Activated CD4-positive, alpha-beta T cell treated with anti-CD3 and anti-CD28 coated beads, Interleukin-2, Interleukin-6, amounts not matched to agents 100 ng/mL and 50 ng/mL, durations not matched to agents 16 hours and 8 hours (primary cell): Measurements from ENCODE around the gene RPL21.

Source experiments
- DNase-seq: peaks from one replicate; pipeline ENCODE4 v3.0.0-alpha.2; 2020

RPL21 gene

GRCh38 chr13:27258637-27259386, 7.5 kb downstream of the RPL21 start:
- no peak for DNase-seq

GRCh38 chr13:27259831-27260230, 8.5 kb downstream of the RPL21 start:
- no peak for DNase-seq

DNA sequence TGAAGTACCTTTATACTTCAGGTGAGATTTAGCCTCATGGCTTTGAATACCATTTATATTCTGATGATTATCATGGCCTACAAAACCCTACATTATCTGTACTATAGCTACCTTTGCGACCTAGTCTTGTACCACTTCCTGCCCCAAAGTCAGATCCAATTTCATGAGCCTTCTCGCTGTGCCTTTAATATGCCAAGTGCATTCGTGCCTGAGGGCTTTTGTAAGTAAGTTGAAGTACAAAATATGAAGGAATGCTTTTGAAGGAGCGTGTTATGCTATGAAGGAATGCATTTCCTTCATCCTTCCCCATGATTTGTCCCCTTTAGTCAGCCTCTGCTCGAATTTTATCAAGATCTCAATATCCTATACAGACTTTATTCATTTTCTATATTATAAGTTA, 10.0 kb downstream of the RPL21 start:
- DNase-seq = no peak

DNA sequence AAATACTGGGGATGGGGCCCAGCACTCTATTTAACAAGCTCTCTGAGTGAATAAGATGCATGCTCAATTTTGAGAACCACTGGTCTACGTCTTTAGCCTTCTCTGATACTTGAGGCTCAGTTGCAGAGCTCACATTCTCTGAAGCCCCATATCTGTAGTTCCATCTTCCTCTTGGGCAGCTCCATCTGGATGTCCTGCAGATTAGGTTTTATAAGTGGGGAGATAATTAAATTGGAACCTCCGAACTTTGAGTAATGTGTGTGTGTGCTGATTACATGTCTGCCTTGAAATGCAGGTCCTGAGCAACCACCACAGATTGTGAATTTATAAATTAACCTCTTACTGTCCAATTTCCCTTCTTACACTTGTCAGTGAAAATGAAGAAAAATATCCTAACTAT, 12.1 kb downstream of the RPL21 start:
- no peak for DNase-seq

GRCh38 chr13:27264181-27264580, 12.8 kb downstream of the RPL21 start:
- no peak for DNase-seq

DNA sequence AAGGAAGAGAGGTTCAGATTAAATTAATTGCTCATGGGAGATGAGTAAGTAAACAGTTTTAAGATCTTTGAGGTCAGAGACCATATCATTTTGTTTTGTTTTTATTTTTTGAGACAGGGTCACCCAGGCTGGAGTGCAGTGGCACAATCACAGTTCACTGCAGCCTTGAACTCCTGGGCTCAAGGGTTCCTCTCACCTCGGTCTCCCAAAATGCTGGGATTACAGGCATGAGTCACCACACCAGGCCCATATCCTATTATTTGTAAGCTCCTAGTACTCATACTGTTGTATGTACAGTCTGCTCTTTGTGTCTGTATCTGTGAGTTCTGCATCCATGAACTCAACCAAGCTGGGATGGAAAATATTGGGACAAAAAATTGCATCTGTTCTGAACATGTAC, 13.3 kb downstream of the RPL21 start:
- DNase-seq = no peak

- DNase-seq = no peak
Observed at GRCh38 chr13:27266917-27267316, 15.6 kb downstream of the RPL21 start.

DNA sequence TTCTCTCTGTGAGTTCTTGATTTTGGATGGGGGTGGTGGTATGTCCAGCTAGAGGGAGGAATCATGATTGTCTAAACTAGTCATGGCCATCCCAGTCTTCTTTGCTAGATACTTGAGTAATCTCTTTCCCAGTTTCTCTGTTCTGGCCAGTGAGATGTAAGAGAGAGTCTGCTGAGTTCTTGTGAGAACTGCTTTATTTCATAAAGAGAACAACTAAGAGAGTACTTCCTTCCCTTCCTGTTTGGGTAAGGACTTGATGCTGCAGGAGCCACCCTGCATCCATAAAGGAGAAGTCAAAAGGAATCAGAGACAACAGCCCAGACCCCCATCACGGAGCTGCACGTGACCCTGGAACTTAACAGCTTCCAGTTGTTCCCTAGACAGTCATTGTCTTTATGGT, 16.2 kb downstream of the RPL21 start:
- DNase-seq = no peak

DNA sequence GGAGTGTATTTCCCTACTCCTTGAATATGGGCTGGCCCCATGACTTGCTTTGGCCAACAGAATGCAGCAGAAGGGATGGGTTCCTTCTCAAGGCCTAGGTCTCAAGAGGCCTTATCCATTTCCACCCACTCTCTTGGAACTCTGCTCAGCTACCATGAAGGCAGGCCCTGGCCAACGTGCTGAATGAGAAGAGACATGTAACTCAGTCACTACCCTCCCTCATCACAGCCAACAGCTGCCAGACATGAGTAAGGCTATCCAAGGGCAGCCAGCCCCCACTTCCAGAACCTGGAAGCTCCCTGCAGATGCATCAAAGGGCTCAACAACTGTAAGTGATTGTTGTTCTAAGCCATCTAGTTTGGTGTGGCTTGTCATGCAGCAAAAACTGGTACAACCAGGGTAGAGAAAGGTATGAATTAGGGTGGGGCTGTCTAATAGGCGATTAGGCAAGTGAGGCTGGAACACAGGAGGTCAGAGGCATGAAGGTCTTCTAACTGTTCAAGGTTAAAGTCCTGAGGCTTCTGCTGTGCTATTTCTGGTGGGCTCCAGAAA, 17.8 kb downstream of the RPL21 start:
- DNase-seq = no peak

DNA sequence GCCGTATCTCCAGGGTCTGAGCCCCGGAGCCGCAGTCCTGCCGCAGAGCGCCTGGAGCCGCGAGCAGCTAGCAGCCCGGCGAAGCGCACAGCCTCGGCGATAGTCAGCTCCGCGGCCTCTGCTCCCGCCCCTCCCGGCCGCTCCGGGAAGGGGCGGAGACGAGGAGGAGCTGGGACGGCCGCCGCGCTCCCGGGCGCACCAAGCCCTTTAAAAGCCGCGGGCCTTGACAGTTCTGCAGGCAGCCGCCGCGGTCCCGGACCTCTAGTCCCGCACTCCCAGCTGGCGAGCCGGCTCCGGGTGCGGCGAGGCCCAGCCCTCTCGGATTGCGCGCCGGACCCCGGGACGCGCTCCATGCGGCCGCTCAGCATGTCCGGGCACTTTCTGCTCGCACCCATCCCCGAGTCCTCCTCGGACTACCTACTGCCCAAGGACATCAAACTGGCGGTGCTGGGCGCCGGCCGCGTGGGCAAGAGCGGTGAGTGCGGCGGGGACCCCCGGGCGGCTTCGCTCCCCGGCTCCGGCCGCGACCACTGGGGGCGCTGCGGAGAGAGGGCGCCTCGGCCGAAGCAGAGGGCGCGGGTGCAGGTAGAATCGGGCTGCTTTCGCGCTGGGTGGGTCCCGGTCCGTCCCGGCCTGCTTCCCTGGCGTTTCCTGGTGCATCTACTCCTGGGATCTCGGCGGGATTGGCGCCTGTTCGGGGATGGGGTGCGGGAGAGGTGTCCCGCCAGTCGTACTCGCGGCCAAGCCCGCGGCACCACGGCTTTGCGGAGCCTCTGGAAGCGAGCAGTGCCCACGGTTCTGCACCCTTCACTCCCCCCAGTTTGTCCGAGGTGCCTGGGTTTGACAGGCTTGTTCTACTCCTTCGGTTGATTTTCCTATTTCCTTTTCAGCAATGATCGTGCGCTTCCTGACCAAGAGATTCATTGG, 19.5 kb downstream of the RPL21 start, which contains the start of gene RASL11A:
Gene RASL11A, plus strand, starts transcription at position 237 of the 927 bp plus-strand sequence. Its CDS starts 115 bp downstream, at position 352.
- DNase-seq = peak; percentile 79

DNA sequence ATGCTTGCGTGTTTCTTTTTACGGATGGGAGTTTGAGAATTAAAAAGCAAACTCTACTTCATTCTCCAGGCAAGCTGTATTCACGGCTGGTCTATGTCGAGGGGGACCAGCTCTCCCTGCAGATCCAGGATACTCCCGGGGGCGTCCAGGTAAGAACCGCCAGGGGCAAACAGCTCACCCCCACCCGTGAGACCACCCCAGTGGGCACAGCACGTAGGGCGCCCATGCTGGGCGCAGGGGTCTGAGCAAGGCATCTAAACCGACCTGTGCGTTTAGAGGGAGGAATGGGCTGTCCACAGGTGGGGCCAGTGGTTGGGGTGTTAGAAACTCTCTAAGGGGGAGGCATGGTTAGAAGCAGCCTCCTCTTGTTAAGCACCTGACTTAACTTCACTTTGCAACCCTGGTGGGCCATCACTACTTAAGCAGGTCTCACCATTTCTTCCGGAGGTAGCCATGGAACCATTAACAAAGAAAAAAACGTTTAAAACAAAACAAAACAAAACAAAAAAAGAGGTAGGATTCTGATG, 20.3 kb downstream of the RPL21 start:
- no peak for DNase-seq

DNA sequence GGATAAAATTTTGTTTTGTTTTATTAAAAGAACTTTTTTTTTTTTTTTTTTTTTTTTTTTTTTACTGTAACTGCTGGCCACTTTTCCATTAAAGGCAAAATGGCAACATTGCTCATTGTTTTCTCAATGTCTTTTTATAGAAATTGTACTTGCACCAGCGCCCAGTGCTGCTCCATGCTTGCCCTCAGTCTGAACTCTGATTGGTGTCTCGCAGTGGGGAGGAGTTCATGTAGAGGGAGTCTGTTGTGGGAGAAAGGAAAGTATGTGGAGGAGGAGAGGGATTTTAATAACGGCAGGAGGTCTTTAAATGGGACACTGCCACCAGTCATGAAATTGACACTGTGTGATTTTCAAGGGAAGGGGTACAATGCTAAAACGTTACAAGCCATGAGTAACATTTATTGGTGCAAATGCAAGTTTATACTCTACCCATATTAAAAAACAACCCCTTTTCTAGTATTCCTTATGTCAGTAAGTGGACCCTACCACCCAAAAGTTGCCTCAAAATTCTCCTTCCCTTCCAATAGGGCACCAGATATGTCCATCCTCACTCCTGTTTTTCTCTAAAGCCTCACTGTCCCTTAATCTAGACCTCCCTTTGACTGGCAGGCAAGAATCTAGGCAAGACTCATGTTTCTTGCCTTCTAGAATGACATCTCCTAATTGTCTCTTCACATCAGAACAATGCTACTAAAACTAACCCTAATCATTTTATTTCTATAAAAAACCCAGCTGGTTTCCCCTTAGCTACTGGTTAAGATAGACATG, 22.5 kb downstream of the RPL21 start:
- no peak for DNase-seq

- DNase-seq = no peak
Observed at GRCh38 chr13:27274631-27275030, 23.3 kb downstream of the RPL21 start.

DNA sequence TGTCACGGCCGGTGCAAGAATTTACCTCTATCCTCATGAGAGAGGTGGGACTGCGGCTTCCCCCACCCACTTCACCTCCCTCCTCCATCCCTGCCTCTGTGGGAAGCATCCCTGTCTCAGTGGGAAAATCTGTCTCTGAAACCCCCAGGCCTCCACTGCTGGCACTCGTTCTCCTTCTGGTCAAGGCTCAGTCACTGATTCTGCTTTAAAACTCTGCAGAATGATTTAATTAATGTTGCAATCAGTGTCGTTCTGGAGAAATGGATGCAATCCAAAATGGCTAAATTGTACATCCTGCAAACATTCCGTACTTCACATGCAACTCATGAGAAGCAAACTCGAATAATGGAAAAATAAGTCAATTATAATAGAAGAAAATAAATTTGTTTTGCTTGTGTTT, 24.8 kb downstream of the RPL21 start:
- DNase-seq = no peak

DNA sequence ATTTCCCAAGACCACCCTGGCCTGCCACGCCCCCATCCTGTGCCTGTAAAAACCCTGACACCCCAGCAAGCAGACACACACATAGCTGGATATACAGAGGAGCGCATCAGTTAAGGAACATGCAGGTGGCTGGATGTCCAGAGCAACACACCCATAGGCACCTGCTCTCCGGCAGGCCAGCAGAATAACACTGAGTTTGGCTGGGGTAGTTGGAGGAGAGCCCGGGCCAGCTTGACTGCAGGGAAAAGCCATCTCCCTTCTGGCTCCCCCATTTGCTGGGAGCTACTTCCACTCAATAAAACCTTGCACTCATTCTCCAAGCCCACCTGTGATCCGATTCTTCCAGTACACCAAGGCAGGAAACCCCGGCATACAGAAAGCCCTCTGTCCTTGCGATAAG, 28.1 kb downstream of the RPL21 start:
- DNase-seq = no peak

- DNase-seq = no peak
Observed at GRCh38 chr13:27280009-27280656, 28.8 kb downstream of the RPL21 start.

- no peak for DNase-seq
Observed at GRCh38 chr13:27280841-27281240, 29.5 kb downstream of the RPL21 start.

DNA sequence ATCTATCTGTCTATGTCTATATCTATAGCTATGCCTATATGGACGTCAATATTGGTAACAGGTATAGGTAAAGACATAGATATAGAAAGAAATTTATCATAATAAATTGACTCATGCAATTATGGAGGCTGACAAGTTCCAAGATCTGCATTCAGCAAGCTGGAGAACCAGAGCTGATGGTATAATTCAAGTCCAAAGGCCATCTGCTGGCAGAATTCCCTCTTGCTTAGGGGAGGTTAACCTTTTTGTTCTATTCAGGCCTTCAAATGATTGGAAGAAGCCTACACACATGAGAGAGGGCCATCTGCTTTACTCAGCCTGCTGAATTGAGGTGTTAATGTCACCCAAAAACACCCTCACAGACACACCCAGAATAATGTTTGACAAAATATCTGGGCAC, 30.1 kb downstream of the RPL21 start:
- DNase-seq = no peak

DNA sequence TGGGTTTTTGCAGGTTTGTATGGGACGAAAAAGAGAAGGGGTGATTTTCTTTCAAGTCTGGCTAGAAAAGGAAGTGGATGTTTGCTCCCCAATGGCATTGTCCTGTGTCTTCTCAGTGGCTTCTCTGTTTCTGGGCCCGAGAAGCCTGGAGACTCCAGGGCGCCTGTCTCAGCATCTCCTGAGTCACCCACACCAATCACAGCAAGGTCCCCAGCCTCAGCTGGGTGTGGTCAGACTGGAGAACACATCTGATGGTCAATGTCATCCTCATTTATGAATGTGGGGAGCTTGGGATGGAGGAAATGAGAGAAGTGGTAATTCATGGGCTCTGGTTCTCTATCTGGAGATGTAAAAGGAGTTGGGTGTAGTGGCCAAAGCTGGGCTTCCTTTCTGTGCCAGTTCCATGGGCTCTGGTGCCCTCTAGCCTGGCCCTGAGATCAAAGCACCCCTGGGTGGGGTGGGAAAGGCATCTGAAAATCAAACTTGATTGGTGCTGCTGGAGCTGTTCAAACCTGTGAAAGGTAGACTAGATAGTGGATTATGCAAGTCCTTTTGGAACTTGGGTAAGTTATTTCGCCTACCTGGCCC, 32.6 kb downstream of the RPL21 start:
- DNase-seq = peak; percentile 44

DNA sequence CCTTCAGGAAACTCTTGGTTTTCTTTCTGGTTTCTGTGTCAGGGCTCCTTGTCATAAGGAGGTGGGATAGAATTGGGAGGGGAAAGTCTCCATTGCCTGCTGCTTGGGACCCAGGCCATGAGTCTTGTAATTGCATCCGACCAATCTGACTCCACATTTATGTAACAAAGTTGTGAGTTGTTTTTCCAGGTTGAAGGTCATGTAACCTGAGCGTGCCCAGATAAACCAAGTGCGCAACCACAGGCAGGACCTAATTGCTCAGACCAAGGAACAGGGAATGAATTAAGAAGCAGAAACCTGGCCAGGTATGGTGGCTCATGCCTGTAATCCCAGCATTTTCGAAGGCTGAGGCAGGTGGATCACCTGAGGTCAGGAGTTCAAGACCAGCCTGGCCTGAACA, 37.0 kb downstream of the RPL21 start:
- DNase-seq = no peak

DNA sequence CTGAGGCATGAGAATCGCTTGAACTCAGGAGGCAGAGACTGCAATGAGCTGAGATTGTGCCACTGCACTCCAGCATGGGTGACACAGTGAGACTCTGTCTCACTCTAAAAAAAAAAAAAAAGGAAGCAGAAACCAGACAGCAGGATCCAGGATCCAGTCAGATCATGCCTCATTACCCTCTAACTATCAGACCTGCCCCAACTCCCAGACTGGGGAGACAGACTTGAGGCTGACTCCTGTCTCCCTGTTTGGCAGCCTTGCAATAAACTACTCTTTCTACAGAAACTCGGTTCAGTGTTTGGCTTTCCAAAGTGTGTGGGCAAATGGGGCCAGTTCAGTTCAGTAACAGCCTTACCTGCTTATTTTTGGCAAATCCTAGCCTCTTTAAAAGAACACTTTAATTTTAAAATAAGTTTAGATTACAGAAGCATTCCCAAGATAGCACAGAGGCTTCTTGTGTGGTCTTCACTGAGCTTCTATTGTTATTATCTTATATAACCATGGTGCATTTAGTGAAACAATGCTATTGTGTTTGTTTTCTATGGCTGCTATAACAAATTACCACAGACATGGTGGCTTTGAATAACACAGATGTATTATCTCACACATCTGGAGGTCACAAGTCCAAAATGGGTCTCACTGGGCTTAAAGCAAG, 37.8 kb downstream of the RPL21 start:
- no peak for DNase-seq
